ENCODE data around the gene SH3RF3.

DNA sequence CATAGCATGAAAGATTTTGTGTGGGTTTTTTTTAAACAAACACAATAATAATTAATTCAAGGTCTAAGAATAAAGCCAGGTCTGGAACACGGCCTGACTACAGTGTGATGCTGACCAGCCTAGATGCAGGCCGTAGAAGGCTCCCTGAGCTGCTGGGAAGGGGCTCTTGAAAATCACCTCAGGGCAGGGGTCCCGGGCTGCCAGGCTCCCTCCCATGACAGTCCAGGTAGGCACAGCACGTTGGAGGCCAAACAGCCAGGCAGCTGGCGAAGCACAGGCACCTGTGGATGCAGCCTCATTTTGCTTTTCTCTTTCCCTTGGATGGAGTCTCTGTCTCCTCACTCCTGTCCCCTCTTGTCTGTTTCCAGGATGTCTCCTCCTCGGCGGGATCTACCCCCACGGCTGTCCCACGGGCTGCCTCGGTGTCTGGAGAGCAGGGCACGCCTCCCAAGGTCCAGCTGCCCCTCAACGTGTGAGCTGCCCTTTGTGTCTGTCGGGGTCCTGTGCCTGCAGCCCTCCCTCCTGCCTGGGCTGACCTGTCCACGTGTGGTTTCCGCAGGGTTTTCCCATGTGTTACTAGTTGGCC is 290.3 kb downstream of the SH3RF3 start:
- TF ChIP-seq, protein P1, sequence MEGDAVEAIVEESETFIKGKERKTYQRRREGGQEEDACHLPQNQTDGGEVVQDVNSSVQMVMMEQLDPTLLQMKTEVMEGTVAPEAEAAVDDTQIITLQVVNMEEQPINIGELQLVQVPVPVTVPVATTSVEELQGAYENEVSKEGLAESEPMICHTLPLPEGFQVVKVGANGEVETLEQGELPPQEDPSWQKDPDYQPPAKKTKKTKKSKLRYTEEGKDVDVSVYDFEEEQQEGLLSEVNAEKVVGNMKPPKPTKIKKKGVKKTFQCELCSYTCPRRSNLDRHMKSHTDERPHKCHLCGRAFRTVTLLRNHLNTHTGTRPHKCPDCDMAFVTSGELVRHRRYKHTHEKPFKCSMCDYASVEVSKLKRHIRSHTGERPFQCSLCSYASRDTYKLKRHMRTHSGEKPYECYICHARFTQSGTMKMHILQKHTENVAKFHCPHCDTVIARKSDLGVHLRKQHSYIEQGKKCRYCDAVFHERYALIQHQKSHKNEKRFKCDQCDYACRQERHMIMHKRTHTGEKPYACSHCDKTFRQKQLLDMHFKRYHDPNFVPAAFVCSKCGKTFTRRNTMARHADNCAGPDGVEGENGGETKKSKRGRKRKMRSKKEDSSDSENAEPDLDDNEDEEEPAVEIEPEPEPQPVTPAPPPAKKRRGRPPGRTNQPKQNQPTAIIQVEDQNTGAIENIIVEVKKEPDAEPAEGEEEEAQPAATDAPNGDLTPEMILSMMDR (IDR thresholded peaks at IDR 0.05), result no peak
- TF ChIP-seq POLR2A (IDR thresholded peaks at IDR 0.05), result no peak
- no peak for TF ChIP-seq POLR2AphosphoS5 (IDR thresholded peaks at IDR 0.05)

Measured in breast epithelium (tissue), 3 donors.